NCI-H345 treated with DMSO at 0.1 percent for 48 hours (cell line): ENCODE measurements around the gene TMEFF1.

Source experiments
- DNase-seq: peaks from one replicate; lab custom pipeline; 2025; ENCODE audit not compliant: unreplicated experiment; lab: John Stamatoyannopoulos, UW

Gene TMEFF1

DNA sequence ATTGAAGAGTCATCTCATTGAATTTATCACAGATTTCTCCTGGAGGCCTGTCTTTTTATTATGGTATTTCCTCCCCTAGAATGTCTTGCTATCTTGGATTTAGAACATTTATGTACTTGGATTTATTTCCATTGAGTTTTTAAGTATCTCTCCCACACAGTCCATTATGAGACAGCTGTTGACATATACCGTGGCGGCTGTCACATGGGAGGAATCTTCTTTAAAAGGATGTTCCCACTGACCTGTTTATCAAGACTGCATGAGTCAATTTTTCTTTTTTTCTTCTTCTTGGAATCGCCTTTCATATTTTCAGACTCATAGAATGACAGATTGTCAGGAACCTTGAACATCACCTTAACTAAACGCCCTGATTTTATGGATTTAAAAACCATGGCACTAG lies 102.1 kb downstream of the TMEFF1 start:
- DNase-seq = no peak

- DNase-seq = no peak
Measured at GRCh38 chr9:100575765-100576386, 102.9 kb downstream of the TMEFF1 start.

DNA sequence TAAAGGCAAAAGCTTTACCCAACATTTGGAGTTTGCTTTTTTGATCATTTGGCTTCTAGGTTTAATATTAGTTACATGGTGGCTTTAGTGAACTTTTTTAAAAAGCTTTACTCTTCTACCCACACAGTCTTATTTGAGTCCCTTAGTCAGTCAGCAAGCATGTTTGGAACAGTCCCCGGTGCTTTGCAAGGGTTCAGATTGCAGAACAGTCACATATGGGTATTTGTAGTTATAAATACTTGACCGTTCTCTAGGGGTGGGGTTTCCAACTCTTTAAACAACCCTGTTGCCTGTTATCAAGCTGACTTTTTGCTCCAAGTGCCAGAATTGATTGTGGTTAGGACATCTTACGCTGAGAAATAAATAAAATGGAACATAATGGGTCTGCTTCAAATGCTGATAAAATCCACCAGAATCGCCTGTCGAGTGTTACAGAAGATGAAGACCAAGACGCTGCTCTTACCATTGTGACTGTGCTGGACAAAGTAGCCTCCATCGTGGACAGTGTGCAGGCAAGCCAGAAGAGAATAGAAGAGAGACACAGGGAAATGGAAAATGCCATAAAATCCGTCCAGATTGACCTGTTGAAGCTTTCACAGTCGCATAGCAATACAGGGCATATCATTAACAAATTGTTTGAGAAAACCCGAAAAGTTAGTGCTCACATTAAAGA lies 105.0 kb downstream of the TMEFF1 start, which contains the start of gene CAVIN4:
CAVIN4 (plus strand) TSS at position 304 of the 673 bp plus-strand sequence; CDS start at position 369, 65 bp downstream.
- no peak for DNase-seq

GRCh38 chr9:100578610-100579009 lies 105.7 kb downstream of the TMEFF1 start:
- DNase-seq = no peak

GRCh38 chr9:100579665-100580064 lies 106.7 kb downstream of the TMEFF1 start:
- DNase-seq = no peak

DNA sequence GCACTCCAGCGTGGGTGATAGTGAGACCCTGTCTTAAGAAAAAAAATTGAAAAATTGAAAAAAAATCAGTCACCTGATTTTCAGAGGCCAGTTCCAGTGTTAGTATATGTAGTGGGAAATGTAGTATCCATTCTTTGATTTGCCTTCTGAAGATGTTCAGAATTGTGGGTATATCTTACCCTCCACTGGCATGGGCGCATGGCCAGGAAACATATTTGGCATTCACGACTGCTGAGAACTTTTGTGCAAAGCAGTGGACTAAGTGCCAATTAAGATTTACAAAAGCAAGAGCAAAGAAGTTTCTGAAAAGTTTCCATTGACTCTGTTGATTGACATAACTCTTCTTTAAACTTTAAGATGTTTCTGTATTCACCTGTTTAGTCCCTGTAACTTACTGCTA lies 107.3 kb downstream of the TMEFF1 start:
- DNase-seq = no peak

DNA sequence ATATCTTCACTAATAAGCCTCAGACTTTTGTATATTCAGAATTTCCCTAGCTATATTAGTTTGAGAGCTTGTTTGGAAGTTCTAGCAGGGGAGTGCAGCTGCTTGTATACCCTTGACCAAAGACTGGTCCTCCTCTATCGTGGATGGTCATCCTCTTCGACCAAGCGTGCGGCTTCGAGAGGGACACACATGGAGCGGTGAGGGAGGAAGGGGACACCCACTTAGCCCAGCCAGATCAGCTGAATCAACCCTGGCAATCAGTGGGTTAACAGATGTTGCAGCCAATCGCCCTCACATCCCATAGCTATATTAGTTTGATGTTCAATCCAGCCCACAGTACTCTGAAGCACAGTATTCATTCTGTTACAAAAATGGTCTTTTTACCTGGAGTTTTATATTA lies 108.1 kb downstream of the TMEFF1 start:
- DNase-seq = no peak

DNA sequence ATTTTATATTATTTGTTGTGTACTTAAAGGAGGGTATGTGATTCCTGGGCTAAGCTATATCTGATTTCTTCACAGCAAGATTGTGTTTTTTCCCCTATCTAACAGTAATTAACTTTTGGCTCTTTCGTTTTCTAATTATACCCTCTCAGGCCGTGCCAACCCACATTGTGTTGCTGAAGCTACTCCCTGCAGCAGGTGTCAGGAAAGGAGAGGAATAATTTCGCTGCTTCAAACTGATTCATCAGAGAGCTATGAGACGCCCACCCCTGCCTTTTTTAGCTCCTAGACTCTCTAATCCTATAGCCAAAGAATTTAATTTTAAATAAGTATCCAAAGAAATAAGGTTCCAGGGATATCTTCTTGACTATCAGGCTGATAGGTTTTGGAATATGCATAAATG lies 108.7 kb downstream of the TMEFF1 start:
- DNase-seq = no peak

- no peak for DNase-seq
Measured at GRCh38 chr9:100583014-100583802, 110.3 kb downstream of the TMEFF1 start.

DNA sequence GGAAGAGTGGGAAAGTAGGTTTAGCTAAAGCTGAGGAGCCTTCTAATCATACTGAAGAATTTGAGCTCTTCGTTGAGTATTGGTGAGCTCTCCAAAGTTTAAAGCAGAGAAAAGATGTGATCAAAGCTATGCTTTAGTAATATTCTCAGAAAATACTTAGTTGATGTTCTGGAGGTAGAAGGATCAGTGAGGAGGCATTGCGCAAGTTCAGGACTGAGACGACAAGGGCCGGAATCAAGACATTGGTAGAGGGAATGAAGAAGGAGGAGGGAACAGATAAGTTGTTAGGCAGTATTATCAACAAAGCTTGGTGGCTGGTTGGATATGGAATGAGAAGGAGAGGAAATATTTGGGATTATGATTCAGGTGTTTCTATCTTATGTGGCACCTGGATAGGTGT lies 112.0 kb downstream of the TMEFF1 start:
- DNase-seq = no peak

DNA sequence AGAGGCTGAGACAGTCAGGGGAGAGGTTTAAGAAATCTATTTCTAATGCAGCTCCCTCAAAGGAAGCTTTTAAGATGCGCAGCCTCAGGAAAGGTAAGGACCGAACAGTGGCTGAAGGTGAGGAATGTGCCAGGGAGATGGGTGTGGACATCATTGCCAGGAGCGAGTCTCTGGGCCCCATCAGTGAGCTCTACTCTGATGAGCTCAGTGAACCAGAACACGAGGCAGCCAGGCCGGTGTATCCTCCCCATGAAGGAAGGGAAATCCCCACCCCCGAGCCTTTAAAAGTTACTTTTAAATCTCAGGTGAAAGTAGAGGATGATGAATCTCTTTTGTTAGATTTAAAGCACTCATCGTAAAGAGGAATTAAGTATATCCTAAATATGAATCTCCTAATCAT lies 113.1 kb downstream of the TMEFF1 start:
- no peak for DNase-seq

DNA sequence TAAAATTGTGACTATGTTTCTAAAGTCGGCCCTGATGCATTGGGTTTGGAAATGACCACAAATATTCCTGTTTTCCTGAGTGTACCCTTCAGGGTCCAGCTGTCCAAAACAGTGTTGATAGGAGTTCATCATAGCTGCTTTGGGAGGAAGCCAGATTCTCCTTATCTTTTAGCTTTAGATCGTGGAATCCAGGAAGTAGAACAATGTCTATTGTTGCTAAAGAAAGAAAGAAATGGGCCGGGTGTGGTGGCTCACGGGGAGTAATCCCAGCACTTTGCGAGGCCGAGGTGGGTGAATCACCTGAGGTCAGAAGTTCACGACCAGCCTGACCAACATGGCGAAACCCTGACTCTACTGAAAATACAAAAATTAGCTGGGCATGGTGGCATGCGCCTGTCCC lies 114.4 kb downstream of the TMEFF1 start:
- DNase-seq = no peak

DNA sequence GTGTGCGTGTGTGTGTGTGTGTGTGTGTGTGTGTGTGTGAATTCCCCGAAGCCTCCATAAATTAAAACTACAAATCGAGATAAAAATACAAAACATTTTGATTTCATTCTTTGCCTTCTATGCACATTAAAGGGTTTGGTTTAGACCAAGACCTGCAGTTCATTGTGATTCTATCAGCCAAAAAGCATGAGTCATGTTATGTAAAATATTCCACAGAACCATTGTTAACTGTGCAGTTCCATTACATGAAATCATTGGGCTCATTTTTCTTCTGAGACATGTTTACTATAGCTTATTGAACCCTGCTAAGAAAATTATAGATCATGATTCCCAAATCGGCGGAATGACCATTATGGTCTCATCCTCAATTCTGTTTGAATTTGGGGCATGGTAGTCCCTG lies 116.6 kb downstream of the TMEFF1 start:
- DNase-seq = no peak

DNA sequence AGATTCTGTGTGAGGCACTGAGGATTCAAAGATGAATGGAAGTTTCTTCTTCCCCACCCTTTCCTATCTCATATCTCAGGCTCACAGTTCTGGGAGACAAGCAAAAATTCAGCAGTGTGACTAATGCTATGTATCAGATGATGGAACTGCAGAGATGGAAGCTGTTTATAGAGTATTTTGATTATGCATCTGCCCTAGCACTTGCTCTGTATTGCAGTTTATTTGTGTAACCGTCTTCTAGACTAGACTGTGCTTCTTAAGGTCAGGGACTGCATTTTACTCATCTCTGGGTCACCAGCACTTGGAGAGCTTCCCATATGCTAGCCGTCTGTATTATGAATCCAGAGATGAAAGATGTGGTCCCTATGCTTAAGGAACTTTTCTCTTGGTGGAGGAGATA lies 117.5 kb downstream of the TMEFF1 start:
- DNase-seq = no peak

DNA sequence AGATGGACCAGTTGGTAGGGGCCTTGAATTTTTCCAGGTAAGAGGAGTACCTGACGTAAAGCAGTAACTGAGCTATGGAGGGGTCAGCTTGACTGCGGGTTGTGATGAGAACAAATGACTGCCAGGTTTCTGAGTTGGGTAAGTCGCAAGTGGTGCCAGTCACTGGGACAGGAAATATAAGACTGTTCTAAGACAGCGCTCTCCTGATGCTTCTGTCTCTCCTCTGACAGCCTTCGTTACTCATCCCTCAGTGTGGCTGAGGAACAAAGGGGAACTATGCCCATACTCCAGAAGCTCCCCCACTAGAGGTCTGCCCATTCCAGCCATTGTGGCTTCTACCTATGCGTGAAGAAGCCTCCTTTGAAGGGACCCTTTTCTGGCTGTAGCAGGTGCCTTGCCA lies 118.2 kb downstream of the TMEFF1 start:
- no peak for DNase-seq

DNA sequence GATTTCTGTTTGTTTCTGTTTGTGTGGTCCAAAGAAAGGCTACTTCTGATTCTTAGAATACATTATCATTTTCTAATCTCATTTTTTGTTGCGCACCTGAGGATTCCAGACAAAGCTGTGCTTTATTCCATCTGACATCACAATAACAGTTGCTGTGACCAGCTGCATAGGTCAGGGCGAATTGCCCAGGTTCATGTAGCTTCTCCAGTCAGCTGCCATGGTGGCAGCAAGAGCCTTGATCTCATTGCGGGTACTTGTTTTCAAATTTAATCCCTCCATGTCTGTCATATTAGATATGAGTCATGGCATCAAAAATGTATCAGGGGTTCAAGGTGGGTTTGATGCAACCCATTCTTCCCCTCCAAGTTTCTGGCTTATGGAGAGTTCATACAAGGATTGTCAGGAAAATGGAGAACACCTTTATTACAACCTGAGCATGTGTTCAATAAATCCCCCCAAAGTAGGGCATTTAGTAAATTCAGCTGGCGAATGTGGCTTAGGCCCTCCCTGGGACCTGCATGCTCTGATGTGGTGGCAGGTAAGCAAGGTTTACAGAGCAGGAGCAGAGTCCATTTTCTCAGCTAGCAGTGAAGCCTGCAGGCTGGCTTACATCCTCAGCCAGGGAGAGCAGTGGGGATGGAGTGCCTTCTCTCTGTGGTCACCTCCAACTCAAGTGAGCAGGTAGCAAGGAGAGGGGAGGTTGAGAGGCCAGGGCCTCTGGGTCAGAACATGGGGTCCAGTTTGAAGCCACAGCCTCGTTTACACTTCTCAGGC lies 118.9 kb downstream of the TMEFF1 start:
- DNase-seq = no peak

- DNase-seq = peak; percentile 28
Measured at GRCh38 chr9:100595391-100596199, 122.6 kb downstream of the TMEFF1 start.

GRCh38 chr9:100597236-100597635 lies 124.3 kb downstream of the TMEFF1 start:
- DNase-seq = no peak

DNA sequence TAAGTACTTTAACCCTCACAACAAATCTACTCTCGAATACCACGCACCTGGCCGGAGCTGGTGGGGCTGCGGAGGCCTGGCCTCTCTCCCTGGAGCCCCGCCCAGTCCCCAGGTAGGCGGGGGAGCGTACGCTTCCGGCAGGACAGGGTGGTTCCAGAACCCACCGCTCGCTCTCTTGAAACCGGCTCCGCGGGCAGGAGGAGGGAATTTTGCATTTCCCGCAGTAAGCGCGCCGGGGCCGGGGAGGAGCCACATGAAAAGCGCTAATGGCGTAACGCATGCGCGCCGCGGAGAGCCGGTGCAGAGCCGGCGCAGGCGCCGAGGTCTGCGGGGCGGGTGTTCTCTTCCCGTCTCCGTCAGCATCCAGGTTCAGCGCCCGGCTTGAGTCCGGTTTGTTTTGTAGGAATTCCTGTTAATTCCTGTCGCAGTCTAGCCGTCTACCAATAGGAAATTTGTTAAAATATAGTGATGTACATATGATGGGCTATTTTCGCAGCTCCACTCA lies 125.7 kb downstream of the TMEFF1 start:
- DNase-seq = peak; percentile 87

GRCh38 chr9:100600521-100601079 lies 127.7 kb downstream of the TMEFF1 start:
- peak; percentile 46 for DNase-seq
